GM12878 (cell line): ENCODE results near the gene PTK7. TPM values are rescaled to one million over a fixed set of nuclear protein-coding genes. Genes with fewer than 3 reads are reported as not detected.

Source experiments
- CREM ChIP-seq: IDR thresholded peaks from 2 replicates; pipeline ENCODE4 v1.6.1; 2014; ENCODE audit warnings: antibody characterized with exemption, low read depth
- E2F4 ChIP-seq: IDR thresholded peaks from 2 replicates; pipeline ENCODE4 v1.6.1; 2012; ENCODE audit warnings: low read depth, low read length, improper control_type of control experiment
- EED ChIP-seq: sonication (generic); IDR thresholded peaks from 2 replicates; pipeline ENCODE4 v1.6.1; 2016; ENCODE audit warnings: antibody characterized with exemption, low read depth
- ELK1 ChIP-seq: IDR thresholded peaks from 2 replicates; pipeline ENCODE4 v1.6.1; 2012; ENCODE audit warnings: low read depth, low read length, improper control_type of control experiment
- EP300 ChIP-seq, 2 experiments: fragments of 150-350 bp in 1 of 2; IDR thresholded peaks; 2 replicates each; pipeline ENCODE4 v1.6.1; 2011 to 2012; ENCODE audit warnings: low read depth in 2 of 2, low read length in 2 of 2, borderline replicate concordance in 1 of 2, improper control_type of control experiment in 1 of 2, inconsistent platforms in 1 of 2; ENCODE audit not compliant: control insufficient read depth in 1 of 2
- IKZF2 ChIP-seq, 2 experiments: fragments of 450-650 bp; IDR thresholded peaks; 2 replicates each; pipeline ENCODE4 v1.6.1; 2017; ENCODE audit warnings: mild to moderate bottlenecking in 2 of 2, moderate library complexity in 2 of 2
- POLR2AphosphoS2 ChIP-seq: IDR thresholded peaks from 2 replicates; pipeline ENCODE4 v1.6.1; 2011; ENCODE audit warnings: low read depth, mild to moderate bottlenecking, low read length, improper control_type of control experiment, moderate library complexity
- SKIL ChIP-seq: fragments of 450-650 bp; IDR thresholded peaks from 2 replicates; pipeline ENCODE4 v1.6.1; 2017; ENCODE audit warnings: mild to moderate bottlenecking, low read depth, inconsistent platforms; ENCODE audit not compliant: poor library complexity, severe bottlenecking
- SMAD5 ChIP-seq: IDR thresholded peaks from 2 replicates; pipeline ENCODE4 v1.6.1; 2016; ENCODE audit warnings: antibody characterized with exemption, low read depth
- SREBF2 ChIP-seq: IDR thresholded peaks from 2 replicates; pipeline ENCODE4 v1.6.1; 2012; ENCODE audit warnings: mild to moderate bottlenecking, low read length
- SRF ChIP-seq, 2 experiments: IDR thresholded peaks; 2 replicates each; pipeline ENCODE4 v1.6.1; 2011; ENCODE audit warnings: low read depth in 2 of 2, low read length in 2 of 2, mild to moderate bottlenecking in 1 of 2, moderate library complexity in 1 of 2
- WRNIP1 ChIP-seq: IDR thresholded peaks from 2 replicates; pipeline ENCODE4 v1.6.1; 2011; ENCODE audit warnings: low read depth, low read length, improper control_type of control experiment, borderline replicate concordance
- ZBTB11 ChIP-seq: fragments of 450-650 bp; formaldehyde crosslinking; IDR thresholded peaks from 2 replicates; pipeline ENCODE4 v1.5.0; 2022; ENCODE audit warnings: mild to moderate bottlenecking, missing genetic modification characterization
- polyA plus RNA-seq, 11 experiments: library from polyadenylated mRNA; depleted of rRNA in 4 of 11; unstranded in 6 of 11; stranded (reverse) in 5 of 11; fragments of >200 nt; fragmentation: Nextera tagmentation in 4 of 11; fragmentation: Illumina TruSeq in 1 of 11; extraction: Ambion mirVana in 4 of 11; extraction: Trizol in 1 of 11; gene quantifications; 1 replicate in 1 of 11; 2 replicates in 10 of 11; pipeline versions ENCODE4 v1.2.1 to v1.2.3, GENCODE V29; 2011 to 2016; ENCODE audit warnings: inconsistent platforms in 2 of 11, missing spikeins in 2 of 11, low read depth in 1 of 11
- total RNA-seq, 4 experiments: library from RNA; depleted of rRNA in 3 of 4; stranded (reverse); fragments of >200 nt in 3 of 4; fragmentation: Illumina TruSeq in 1 of 4; extraction: Trizol in 1 of 4; gene quantifications; 2 replicates each; pipeline versions ENCODE4 v1.2.1 to v1.2.3, GENCODE V29; 2013 to 2021

Gene PTK7
- total and polyA plus RNA-seq, 10 of the 15 experiments (the other 5 are each of a cell fraction or from before 2014, with no cell fraction given) = 0.18 to 14.4 (median 3.3) TPM; not detected in 1

- TF ChIP-seq ZBTB11 (CRISPR knock-in tag) = no peak
- no peak for TF ChIP-seq WRNIP1
- TF ChIP-seq SKIL = no peak
- TF ChIP-seq IKZF2 (IDR thresholded peaks at IDR 0.05) = no peak
- TF ChIP-seq SREBF2 = no peak
- no peak for TF ChIP-seq CREM
- TF ChIP-seq E2F4 = no peak
- TF ChIP-seq POLR2AphosphoS2 = no peak
- TF ChIP-seq SMAD5 = no peak
- TF ChIP-seq ELK1 = no peak
- TF ChIP-seq EP300 (IDR thresholded peaks at IDR 0.05; ENCODE audit: borderline replicate concordance in 1 of 2, control insufficient read depth in 1 of 2, low read depth in 2 of 2, low read length in 2 of 2) = no peak
- TF ChIP-seq EED = no peak
- TF ChIP-seq SRF (IDR thresholded peaks at IDR 0.05; ENCODE audit: low read depth in 2 of 2, low read length in 2 of 2) = no peak
These were observed 73.2 kb downstream of the PTK7 start (continued) for GRCh38 chr6:43149265-43149664.
